Measurements from ENCODE around the gene YKT6.

GRCh38 chr7:44167920-44168319, 32.9 kb upstream of the YKT6 start:
- no peak for TF ChIP-seq CTCF (IDR thresholded peaks at IDR 0.05)
- TF ChIP-seq POLR2A (IDR thresholded peaks at IDR 0.05), result no peak
